IMR-90 (cell line): ENCODE measurements around the gene PRKCE. TPM values are rescaled to one million over a fixed set of nuclear protein-coding genes. Genes with fewer than 3 reads are reported as not detected.

ENCODE experiments used
- ATAC-seq: fragments of 200-7000 bp; cut with Tn5 transposase; 2 replicates; pipeline ENCODE4 v1.9.1; 2020; ENCODE audit warnings: low read depth, mild to moderate bottlenecking, moderate library complexity
- BruUV-seq: library from RNA; stranded (reverse); fragments of 400-500 nt; replicated peaks from 2 replicates; lab custom pipeline; 2021; lab: Mats Ljungman, UMichigan
- CTCF ChIA-PET: fragments of 300-600 bp; formaldehyde crosslinking; extraction: SDS; loops from one replicate; lab custom pipeline; 2021; ENCODE audit warnings: antibody characterized with exemption; lab: Yijun Ruan, JAX
- POLR2A ChIA-PET: fragments of 300-600 bp; sonication (Branson Sonifier 250); formaldehyde crosslinking; loops from one replicate; lab custom pipeline; 2022; ENCODE audit warnings: antibody characterized with exemption; ENCODE audit not compliant: unreplicated experiment; lab: Charles Lee
- DNase-seq: peaks from one replicate; pipeline ENCODE4 v3.0.0; 2013
- H2AFZ ChIP-seq: replicated peaks from 2 replicates; pipeline ENCODE3; 2013; ENCODE audit warnings: low read length, mild to moderate bottlenecking; ENCODE audit not compliant: poor library complexity
- H2AK5ac ChIP-seq: 2 replicates; pipeline ENCODE4 v1.6.1; 2013; ENCODE audit warnings: low read depth, low read length, inconsistent platforms
- H2AK9ac ChIP-seq: replicated peaks from 2 replicates; pipeline ENCODE3; 2013; ENCODE audit warnings: mild to moderate bottlenecking, low read depth, low read length, moderate library complexity; ENCODE audit not compliant: poor library complexity
- H2BK120ac ChIP-seq: 2 replicates; pipeline ENCODE4 v1.6.1; 2013; ENCODE audit warnings: low read depth, low read length, inconsistent platforms
- H2BK15ac ChIP-seq: 3 replicates; pipeline ENCODE4 v1.6.1; 2013; ENCODE audit warnings: low read depth, low read length, inconsistent platforms
- H2BK20ac ChIP-seq: 2 replicates; pipeline ENCODE4 v1.6.1; 2013; ENCODE audit warnings: low read depth, mild to moderate bottlenecking, inconsistent platforms, low read length, moderate library complexity
- H2BK5ac ChIP-seq: 2 replicates; pipeline ENCODE4 v1.6.1; 2013; ENCODE audit warnings: mild to moderate bottlenecking, low read depth, low read length, inconsistent platforms; ENCODE audit not compliant: poor library complexity, severe bottlenecking
- H3K14ac ChIP-seq: replicated peaks from 2 replicates; pipeline ENCODE4 v1.6.1; 2013; ENCODE audit warnings: low read depth, low read length, inconsistent platforms
- H3K18ac ChIP-seq: 2 replicates; pipeline ENCODE4 v1.6.1; 2013; ENCODE audit warnings: low read depth, low read length, control low read depth
- H3K23ac ChIP-seq: 2 replicates; pipeline ENCODE4 v1.6.1; 2013; ENCODE audit warnings: low read depth, low read length, inconsistent platforms
- H3K27ac ChIP-seq: 2 replicates; pipeline ENCODE4 v1.5.1; 2013; ENCODE audit warnings: mild to moderate bottlenecking, control low read depth, low read length; ENCODE audit not compliant: insufficient read depth
- H3K27me3 ChIP-seq: 2 replicates; pipeline ENCODE4 v1.6.1; 2013; ENCODE audit warnings: low read length; ENCODE audit not compliant: control insufficient read depth, insufficient read depth
- H3K36me3 ChIP-seq: 2 replicates; pipeline ENCODE4 v1.6.1; 2013; ENCODE audit warnings: low read length, mixed read lengths; ENCODE audit not compliant: control insufficient read depth, insufficient read depth
- H3K4ac ChIP-seq: 2 replicates; pipeline ENCODE4 v1.6.1; 2013; ENCODE audit warnings: low read depth, low read length, inconsistent platforms
- H3K4me1 ChIP-seq: 2 replicates; pipeline ENCODE4 v1.6.1; 2013; ENCODE audit warnings: low read length, mixed read lengths; ENCODE audit not compliant: control insufficient read depth, insufficient read depth
- H3K4me2 ChIP-seq: 2 replicates; pipeline ENCODE4 v1.6.1; 2013; ENCODE audit warnings: low read depth, mild to moderate bottlenecking, control low read depth, low read length, moderate library complexity
- H3K4me3 ChIP-seq: 2 replicates; pipeline ENCODE4 v1.5.1; 2013; ENCODE audit warnings: low read depth, mild to moderate bottlenecking, control low read depth, low read length, moderate library complexity; ENCODE audit not compliant: insufficient read depth
- H3K56ac ChIP-seq: 2 replicates; pipeline ENCODE4 v1.6.1; 2013; ENCODE audit warnings: low read length, inconsistent platforms; ENCODE audit not compliant: insufficient read depth; ENCODE audit errors: extremely low read depth
- H3K79me1 ChIP-seq, 2 experiments: 2 replicates each; pipeline ENCODE4 v1.6.1; 2013; ENCODE audit warnings: low read length in 2 of 2, inconsistent platforms in 1 of 2, low read depth in 1 of 2
- H3K9ac ChIP-seq: 2 replicates; pipeline ENCODE4 v1.6.1; 2013; ENCODE audit warnings: low read depth, low read length, control low read depth
- H3K9me1 ChIP-seq: 2 replicates; pipeline ENCODE4 v1.6.1; 2013; ENCODE audit warnings: low read length, inconsistent platforms; ENCODE audit not compliant: insufficient read depth
- H3K9me3 ChIP-seq: 2 replicates; pipeline ENCODE4 v1.6.1; 2013; ENCODE audit warnings: low read length; ENCODE audit not compliant: control insufficient read depth, insufficient read depth
- H4K20me1 ChIP-seq: 2 replicates; pipeline ENCODE4 v1.6.1; 2013; ENCODE audit warnings: low read length, inconsistent platforms; ENCODE audit not compliant: insufficient read depth
- H4K5ac ChIP-seq: 2 replicates; pipeline ENCODE4 v1.6.1; 2013; ENCODE audit warnings: mild to moderate bottlenecking, low read depth, low read length, control low read depth
- H4K8ac ChIP-seq, 2 experiments: 2 replicates each; pipeline ENCODE4 v1.6.1; 2013; ENCODE audit warnings: low read depth in 2 of 2, low read length in 2 of 2, control low read depth in 1 of 2, inconsistent platforms in 1 of 2
- H4K91ac ChIP-seq: 2 replicates; pipeline ENCODE4 v1.6.1; 2013; ENCODE audit warnings: low read depth, low read length, inconsistent platforms; ENCODE audit not compliant: insufficient read depth
- BHLHE40 ChIP-seq: fragments of 150-350 bp; IDR thresholded peaks from 2 replicates; pipeline ENCODE4 v1.6.1; 2016; ENCODE audit warnings: mild to moderate bottlenecking, low read depth, low read length
- CHD1 ChIP-seq: IDR thresholded peaks from 2 replicates; pipeline ENCODE4 v1.6.1; 2012; ENCODE audit warnings: low read depth, low read length, improper control_type of control experiment
- CTCF ChIP-seq: conservative IDR thresholded peaks from 2 replicates; pipeline ENCODE4 v1.5.1; 2012; ENCODE audit warnings: mild to moderate bottlenecking, low read depth, low read length, improper control_type of control experiment
- ELK1 ChIP-seq: fragments of 150-350 bp; IDR thresholded peaks from 2 replicates; pipeline ENCODE4 v1.6.1; 2016; ENCODE audit warnings: low read depth, mild to moderate bottlenecking, low read length, moderate library complexity, borderline replicate concordance
- FOS ChIP-seq: fragments of 150-350 bp; IDR thresholded peaks from 2 replicates; pipeline ENCODE4 v1.6.1; 2016; ENCODE audit warnings: low read depth, low read length
- MAFK ChIP-seq: IDR thresholded peaks from 2 replicates; pipeline ENCODE4 v1.6.1; 2012; ENCODE audit warnings: low read depth, low read length, improper control_type of control experiment
- MAZ ChIP-seq: IDR thresholded peaks from 2 replicates; pipeline ENCODE4 v1.6.1; 2012; ENCODE audit warnings: low read depth, mild to moderate bottlenecking, low read length, improper control_type of control experiment, moderate library complexity, borderline replicate concordance
- MXI1 ChIP-seq: IDR thresholded peaks from 2 replicates; pipeline ENCODE4 v1.6.1; 2012; ENCODE audit warnings: low read depth, mild to moderate bottlenecking, low read length, moderate library complexity, borderline replicate concordance
- POLR2A ChIP-seq: IDR thresholded peaks from 2 replicates; pipeline ENCODE4 v1.6.1; 2012; ENCODE audit warnings: mild to moderate bottlenecking, low read depth, low read length
- RCOR1 ChIP-seq: IDR thresholded peaks from 2 replicates; pipeline ENCODE4 v1.6.1; 2012; ENCODE audit warnings: mild to moderate bottlenecking, low read length, improper control_type of control experiment; ENCODE audit not compliant: insufficient replicate concordance
- RFX5 ChIP-seq: IDR thresholded peaks from 2 replicates; pipeline ENCODE4 v1.8.0; 2012; ENCODE audit warnings: low read depth, mild to moderate bottlenecking, low read length, moderate library complexity
- SMC3 ChIP-seq: fragments of 150-350 bp; IDR thresholded peaks from 2 replicates; pipeline ENCODE4 v1.6.1; 2016; ENCODE audit warnings: low read depth, mild to moderate bottlenecking, antibody characterized with exemption, low read length, moderate library complexity
- USF2 ChIP-seq: fragments of 150-350 bp; IDR thresholded peaks from 2 replicates; pipeline ENCODE4 v1.6.1; 2017; ENCODE audit warnings: mild to moderate bottlenecking, antibody characterized with exemption, low read length, low read depth
- WGBS, 2 experiments: methylation state at CpG; one replicate each; pipeline versions ENCODE4 v1.1.5 to v1.1.7; 2013; ENCODE audit warnings: missing lambda C conversion rate in 2 of 2; ENCODE audit not compliant: insufficient read length in 1 of 2; ENCODE audit errors: extremely low coverage in 2 of 2; 5-methylcytosine and 5-hydroxymethylcytosine counted together
- dilution Hi-C: fragments of 300-500 bp; cut with HindIII; formaldehyde crosslinking; loops from one replicate; pipeline ENCODE4 v1.14.3; 2018; ENCODE audit warnings: low sequenced_read_pairs; ENCODE audit not compliant: unreplicated experiment
- in situ Hi-C: fragments of 300-500 bp; cut with MboI; formaldehyde crosslinking; loops from 3 replicates; pipeline ENCODE4 v1.14.3; 2019; ENCODE audit warnings: low sequenced_read_pairs, inconsistent platforms, mixed read lengths
- intact Hi-C: fragments of 100-400 bp; cut with micrococcal nuclease; formaldehyde crosslinking; loops from 2 replicates; pipeline ENCODE4 v1.10.0; 2022
- polyA plus RNA-seq, 3 experiments: library from polyadenylated mRNA; depleted of rRNA; stranded (reverse); fragments of >200 nt; gene quantifications; 2 replicates each; pipeline ENCODE4 v1.2.3, GENCODE V29; 2012; ENCODE audit warnings: low replicate concordance in 1 of 3
- total RNA-seq: library from RNA; depleted of rRNA; stranded (reverse); fragments of >200 nt; gene quantifications from 2 replicates; pipeline ENCODE4 v1.2.3, GENCODE V29; 2012

Gene PRKCE
- total and polyA plus RNA-seq, 2 of the 4 experiments (the other 2 are of a cell fraction) = 8.1 to 32.4 TPM

GRCh38 chr2:45610281-45611019 is 41.0 kb upstream of the PRKCE start:
- peaks cover 4% of the 10 kb centered on the region for H3K4me1 ChIP-seq
- H3K14ac ChIP-seq = peak overlapping the region; percentile 53
- peak overlapping the region; percentile 75 for H3K4me2 ChIP-seq
- peak overlapping the region; percentile 79 for H3K23ac ChIP-seq
- peak overlapping the region; percentile 66 for H3K4me3 ChIP-seq
- no peak overlapping the region for H2BK20ac ChIP-seq
- H4K91ac ChIP-seq = peak overlapping the region; percentile 35
- peak overlapping the region; percentile 65 for H3K9ac ChIP-seq
- no TSS peak for BruUV-seq
- WGBS, 2 experiments = no CpG with 5 or more reads among the region's 23 CpGs
- no peak overlapping the region; the same call in 1 of the 2 replicates for H3K18ac ChIP-seq
- no peak overlapping the region for H2BK15ac ChIP-seq
- ATAC-seq (peak; percentile 61), DNase-seq (peak; percentile 59)
- H3K36me3 ChIP-seq = no peaks in the 10 kb centered on the region
- peak overlapping the region; percentile 35 for H3K27ac ChIP-seq
- H4K8ac ChIP-seq = peak overlapping the region; percentile 4 to 91
- H3K79me1 ChIP-seq = peaks cover 15 to 24% of the 10 kb centered on the region in 2 experiments
- H3K9me1 ChIP-seq = 0 out of 2 replicates have a peak, but pooled peaks cover 4% of the 10 kb centered on the region
- POLR2A ChIA-PET = interaction anchor here (0.7 kb wide), 1 partner anchor 12 kb away, joined by 4 read pairs; no protein-coding TSS in a partner anchor
- H4K20me1 ChIP-seq = no peaks in the 10 kb centered on the region
- peak overlapping the region; percentile 51 for H2BK120ac ChIP-seq
- dilution Hi-C loops (no loop called here), in situ Hi-C loops (no loop called here), intact Hi-C loops (loop anchor here (1.0 kb wide), 1 partner anchor 629 kb away; no protein-coding TSS in a partner anchor)
- CTCF ChIA-PET = interaction anchor here (0.5 to 0.6 kb wide), 2 partner anchors 367 to 1525 kb away, joined by 3 read pairs; no protein-coding TSS in a partner anchor
- H2AK5ac ChIP-seq = peak overlapping the region; percentile 46
- peak overlapping the region; percentile 71 for H3K4ac ChIP-seq
- peak overlapping the region; percentile 98 for H2AFZ ChIP-seq
- H3K56ac ChIP-seq = peak overlapping the region; percentile 22; the same call in 1 of the 2 replicates
- peak overlapping the region; percentile 16 for H2BK5ac ChIP-seq
- no peaks in the 10 kb centered on the region for H3K27me3 ChIP-seq
- no peaks in the 10 kb centered on the region for H3K9me3 ChIP-seq
- peak overlapping the region; percentile 86 for H2AK9ac ChIP-seq
- peak overlapping the region; percentile 55; the same call in 1 of the 2 replicates for H4K5ac ChIP-seq
- TF ChIP-seq MAZ (no peak), CHD1 (no peak), RCOR1 (no peak), CTCF (peak; percentile 31; the same call in 1 of the 2 replicates), MAFK (no peak), BHLHE40 (peak; percentile 83), MXI1 (0 out of 2 replicates have a peak, but pooled peaks have one; percentile 20), FOS (no peak), SMC3 (no peak), ELK1 (no peak), POLR2A (no peak), USF2 (peak; percentile 89), RFX5 (no peak)
